ENCODE measurements around the gene PPIF. TPM values are rescaled to one million over a fixed set of nuclear protein-coding genes. Genes with fewer than 3 reads are reported as not detected.

The PPIF gene
- total RNA-seq, 1 experiment from 2014 or later = 133 TPM

DNA sequence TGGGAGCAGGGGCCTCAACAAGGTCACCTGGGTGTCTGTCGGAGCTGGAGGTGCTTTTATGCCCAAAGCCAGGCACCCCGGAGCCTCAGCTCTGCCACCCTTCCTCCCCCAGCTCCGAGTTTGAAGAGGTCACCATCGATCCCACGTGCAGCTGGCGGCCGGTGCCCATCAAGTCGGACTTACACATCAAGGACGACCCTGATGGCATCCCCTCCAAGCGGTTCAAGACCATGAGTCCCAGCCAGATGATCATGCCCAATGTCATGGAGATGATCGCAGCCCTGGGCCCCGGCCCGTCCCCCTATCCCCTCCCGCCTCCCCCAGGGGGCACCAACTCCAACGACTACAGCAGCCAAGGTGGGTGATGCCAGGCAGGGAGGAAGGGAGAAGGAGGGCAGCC is 41.3 kb upstream of the PPIF start:
- Mint-ChIP-seq H3K27ac (ENCODE audit: unreplicated experiment) (no peak overlapping the region), H3K4me3 (ENCODE audit: unreplicated experiment) (no peak overlapping the region), H3K9me3 (ENCODE audit: unreplicated experiment) (no peaks in the 10 kb centered on the region), H3K4me1 (ENCODE audit: low read depth, unreplicated experiment) (no peaks in the 10 kb centered on the region), H3K27me3 (ENCODE audit: insufficient read depth, unreplicated experiment) (no peaks in the 10 kb centered on the region), H3K36me3 (ENCODE audit: insufficient read depth, unreplicated experiment) (peaks cover 67% of the 10 kb centered on the region)
- H3K4me1 ChIP-seq = no peaks in the 10 kb centered on the region
- no peaks in the 10 kb centered on the region for H3K27me3 ChIP-seq (replicated peaks; ENCODE audit: control insufficient read depth, insufficient read depth, low read length)
- BruUV-seq (replicated peaks) = no TSS peak
- ChIA-PET CTCF (no interaction called here), POLR2A (no interaction called here)
- TF ChIP-seq, protein P1, sequence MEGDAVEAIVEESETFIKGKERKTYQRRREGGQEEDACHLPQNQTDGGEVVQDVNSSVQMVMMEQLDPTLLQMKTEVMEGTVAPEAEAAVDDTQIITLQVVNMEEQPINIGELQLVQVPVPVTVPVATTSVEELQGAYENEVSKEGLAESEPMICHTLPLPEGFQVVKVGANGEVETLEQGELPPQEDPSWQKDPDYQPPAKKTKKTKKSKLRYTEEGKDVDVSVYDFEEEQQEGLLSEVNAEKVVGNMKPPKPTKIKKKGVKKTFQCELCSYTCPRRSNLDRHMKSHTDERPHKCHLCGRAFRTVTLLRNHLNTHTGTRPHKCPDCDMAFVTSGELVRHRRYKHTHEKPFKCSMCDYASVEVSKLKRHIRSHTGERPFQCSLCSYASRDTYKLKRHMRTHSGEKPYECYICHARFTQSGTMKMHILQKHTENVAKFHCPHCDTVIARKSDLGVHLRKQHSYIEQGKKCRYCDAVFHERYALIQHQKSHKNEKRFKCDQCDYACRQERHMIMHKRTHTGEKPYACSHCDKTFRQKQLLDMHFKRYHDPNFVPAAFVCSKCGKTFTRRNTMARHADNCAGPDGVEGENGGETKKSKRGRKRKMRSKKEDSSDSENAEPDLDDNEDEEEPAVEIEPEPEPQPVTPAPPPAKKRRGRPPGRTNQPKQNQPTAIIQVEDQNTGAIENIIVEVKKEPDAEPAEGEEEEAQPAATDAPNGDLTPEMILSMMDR (IDR thresholded peaks at IDR 0.05; ENCODE audit: insufficient read depth in 1 of 2, low read depth in 1 of 2, low read length in 1 of 2, severe bottlenecking in 1 of 2, unreplicated experiment in 1 of 2) = no peak
- intact Hi-C loops (cut with micrococcal nuclease; ENCODE audit: unreplicated experiment) = no loop called here
- DNase-seq = no peak
- no peak overlapping the region for H3K4me3 ChIP-seq (ENCODE audit: low read depth, low read length)
- H3K36me3 ChIP-seq (ENCODE audit: control insufficient read depth, insufficient read depth, low read length) = peaks cover 4% of the 10 kb centered on the region
- no peaks in the 10 kb centered on the region for H3K9me3 ChIP-seq

DNA sequence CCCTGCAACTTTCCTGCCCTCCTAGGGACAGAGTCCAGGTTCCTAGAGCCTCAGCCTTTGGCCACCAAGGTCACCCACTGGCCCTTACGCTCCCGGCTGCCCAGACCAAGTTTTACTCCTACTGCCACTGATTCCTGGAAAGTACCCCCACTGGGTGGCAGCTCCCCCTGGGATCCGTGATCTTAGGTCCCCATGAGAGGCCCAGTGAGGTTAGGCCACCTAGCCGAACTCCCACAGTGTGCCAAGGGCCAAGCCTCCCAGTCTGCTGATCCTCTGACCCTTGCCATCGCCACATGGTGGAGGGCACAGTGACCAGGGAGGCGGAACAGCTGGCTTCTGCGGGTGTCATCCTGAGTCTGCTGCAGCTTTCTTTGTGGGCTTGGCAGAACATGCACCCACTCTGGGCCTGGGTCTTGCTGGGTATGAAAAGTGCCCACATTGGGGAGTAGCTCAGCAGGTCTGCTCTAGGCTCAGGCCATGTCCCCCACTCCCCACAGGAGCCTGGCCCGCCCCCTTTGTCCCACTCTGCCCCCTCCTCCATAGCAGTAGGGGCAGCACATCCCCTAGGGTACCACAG is 40.5 kb upstream of the PPIF start:
- Histone ChIP-seq H3K9me3 (no peaks in the 10 kb centered on the region), H3K4me1 (no peaks in the 10 kb centered on the region), H3K4me3 (ENCODE audit: low read depth, low read length) (no peak overlapping the region), H3K27me3 (replicated peaks; ENCODE audit: control insufficient read depth, insufficient read depth, low read length) (no peaks in the 10 kb centered on the region), H3K36me3 (ENCODE audit: control insufficient read depth, insufficient read depth, low read length) (peaks cover 2% of the 10 kb centered on the region)
- intact Hi-C loops (cut with micrococcal nuclease; ENCODE audit: unreplicated experiment) = no loop called here
- TF ChIP-seq, protein P1 (IDR thresholded peaks at IDR 0.05; ENCODE audit: insufficient read depth in 1 of 2, low read depth in 1 of 2, low read length in 1 of 2, severe bottlenecking in 1 of 2, unreplicated experiment in 1 of 2) = no peak
- H3K4me1 Mint-ChIP-seq (ENCODE audit: low read depth, unreplicated experiment) = no peaks in the 10 kb centered on the region
- H3K27ac Mint-ChIP-seq (ENCODE audit: unreplicated experiment) = no peak overlapping the region
- no TSS peak for BruUV-seq (replicated peaks)
- no peak for DNase-seq
- ChIA-PET CTCF (no interaction called here), POLR2A (no interaction called here)
- H3K9me3 Mint-ChIP-seq (ENCODE audit: unreplicated experiment) = no peaks in the 10 kb centered on the region
- H3K27me3 Mint-ChIP-seq (ENCODE audit: insufficient read depth, unreplicated experiment) = no peaks in the 10 kb centered on the region
- H3K36me3 Mint-ChIP-seq (ENCODE audit: insufficient read depth, unreplicated experiment) = peaks cover 61% of the 10 kb centered on the region
- no peak overlapping the region for H3K4me3 Mint-ChIP-seq (ENCODE audit: unreplicated experiment)

DNA sequence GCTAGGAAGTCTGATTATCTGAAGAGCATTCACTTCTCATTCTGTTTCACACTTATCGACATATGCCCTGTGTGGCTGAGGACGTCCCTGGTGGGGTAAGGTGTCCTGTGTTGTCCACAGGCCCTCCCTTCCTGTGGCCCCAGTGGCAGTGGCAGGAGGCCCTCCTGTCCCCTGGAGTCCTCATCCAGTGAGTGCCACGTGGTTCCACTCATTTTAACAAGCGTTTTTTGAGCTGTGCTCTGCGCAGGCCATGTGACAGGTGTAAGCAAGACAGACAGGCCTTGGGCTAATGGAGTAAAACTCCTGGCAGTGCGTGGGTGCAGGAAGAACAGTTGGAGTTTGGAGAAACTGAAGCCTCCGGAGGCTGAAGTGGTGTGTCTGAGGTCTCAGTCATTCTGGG is 39.3 kb upstream of the PPIF start:
- CTCF ChIA-PET = no interaction called here
- no peak overlapping the region for H3K27ac Mint-ChIP-seq (ENCODE audit: unreplicated experiment)
- no peaks in the 10 kb centered on the region for H3K9me3 Mint-ChIP-seq (ENCODE audit: unreplicated experiment)
- no TSS peak for BruUV-seq (replicated peaks)
- Histone ChIP-seq H3K4me1 (no peaks in the 10 kb centered on the region), H3K36me3 (ENCODE audit: control insufficient read depth, insufficient read depth, low read length) (peaks cover 2% of the 10 kb centered on the region), H3K4me3 (ENCODE audit: low read depth, low read length) (no peak overlapping the region), H3K9me3 (no peaks in the 10 kb centered on the region), H3K27me3 (replicated peaks; ENCODE audit: control insufficient read depth, insufficient read depth, low read length) (no peaks in the 10 kb centered on the region)
- TF ChIP-seq, protein P1 (IDR thresholded peaks at IDR 0.05; ENCODE audit: insufficient read depth in 1 of 2, low read depth in 1 of 2, low read length in 1 of 2, severe bottlenecking in 1 of 2, unreplicated experiment in 1 of 2) = no peak
- POLR2A ChIA-PET = no interaction called here
- no peak for DNase-seq
- H3K4me1 Mint-ChIP-seq (ENCODE audit: low read depth, unreplicated experiment) = no peaks in the 10 kb centered on the region
- intact Hi-C loops (cut with micrococcal nuclease; ENCODE audit: unreplicated experiment) = no loop called here
- H3K36me3 Mint-ChIP-seq (ENCODE audit: insufficient read depth, unreplicated experiment) = peaks cover 63% of the 10 kb centered on the region
- H3K4me3 Mint-ChIP-seq (ENCODE audit: unreplicated experiment) = no peak overlapping the region
- no peaks in the 10 kb centered on the region for H3K27me3 Mint-ChIP-seq (ENCODE audit: insufficient read depth, unreplicated experiment)
